Measurements from ENCODE around the gene CYP27B1. TPM values are rescaled to one million over a fixed set of nuclear protein-coding genes. Genes with fewer than 3 reads are reported as not detected.

Gene CYP27B1
- total RNA-seq, 4 donors from 2014 or later: 0.17 to 0.44 TPM; not detected in 2

GRCh38 chr12:57771236-57771872 lies 4.5 kb upstream of the CYP27B1 start:
- no peak for TF ChIP-seq CTCF (IDR thresholded peaks at IDR 0.05; ENCODE audit: low read depth)

GRCh38 chr12:57770734-57771133 lies 3.9 kb upstream of the CYP27B1 start:
- TF ChIP-seq CTCF (IDR thresholded peaks at IDR 0.05; ENCODE audit: low read depth): no peak

GRCh38 chr12:57769594-57769993 lies 2.7 kb upstream of the CYP27B1 start:
- no peak for TF ChIP-seq CTCF (IDR thresholded peaks at IDR 0.05; ENCODE audit: low read depth)

GRCh38 chr12:57767876-57768275 lies 998 bp upstream of the CYP27B1 start:
- TF ChIP-seq CTCF (IDR thresholded peaks at IDR 0.05; ENCODE audit: low read depth): no peak

- no peak for TF ChIP-seq CTCF (IDR thresholded peaks at IDR 0.05; ENCODE audit: low read depth)
Measured at GRCh38 chr12:57767305-57767698, 424 bp upstream of the CYP27B1 start.

- no peak for TF ChIP-seq CTCF (IDR thresholded peaks at IDR 0.05; ENCODE audit: low read depth)
Measured at GRCh38 chr12:57765698-57766463, 997 bp downstream of the CYP27B1 start.

- no peak for TF ChIP-seq CTCF (IDR thresholded peaks at IDR 0.05; ENCODE audit: low read depth)
Measured at GRCh38 chr12:57765003-57765697, 1.7 kb downstream of the CYP27B1 start.

Measured in subcutaneous adipose tissue (tissue), 4 donors.